Measurements from ENCODE around the gene ZC2HC1C. TPM values are rescaled to one million over a fixed set of nuclear protein-coding genes. Genes with fewer than 3 reads are reported as not detected.
A peak's percentile ranks its signal among the peaks of the same experiment; 100 is the strongest.

Gene ZC2HC1C
- total RNA-seq, result 10 to 100 TPM in 1 of 2 donors, 1 to 10 TPM in 1; 4.8 to 10.5 TPM

- Histone ChIP-seq H3K4me1 (peaks cover 0 to 30% of the 10 kb centered on the region in 2 donors), H3K9me3 (no peaks in the 10 kb centered on the region), H3K27me3 (no peaks in the 10 kb centered on the region), H3K36me3 (no peaks in the 10 kb centered on the region), H3K27ac (peak within 1 kb of the TSS; percentile 88 to 95), H3K4me3 (peak within 1 kb of the TSS; percentile 47 to 52)
- no peak for TF ChIP-seq CTCF (IDR thresholded peaks at IDR 0.05)
- DNase-seq (ENCODE audit: low spot score), result peak; percentile 98
Observed at GRCh38 chr14:75069121-75069810, at the start of gene ZC2HC1C. ZC2HC1C (plus strand) TSS chr14:75069641; CDS start chr14:75070574, 933 bp downstream.

GRCh38 chr14:75022655-75023054 lies 46.8 kb upstream of the ZC2HC1C start:
- no peak for DNase-seq (ENCODE audit: low spot score)
- no peaks in the 10 kb centered on the region for H3K9me3 ChIP-seq
- no peak overlapping the region for H3K4me3 ChIP-seq
- H3K36me3 ChIP-seq, result peaks cover 29% of the 10 kb centered on the region
- peak overlapping the region in 1 of 2 donors; percentile 36 for H3K27ac ChIP-seq
- TF ChIP-seq CTCF (IDR thresholded peaks at IDR 0.05), result peak; percentile 20 to 44
- H3K27me3 ChIP-seq, result no peaks in the 10 kb centered on the region
- peaks cover 0 to 8% of the 10 kb centered on the region in 2 donors for H3K4me1 ChIP-seq

GRCh38 chr14:75023108-75023507 lies 46.3 kb upstream of the ZC2HC1C start:
- Histone ChIP-seq H3K4me1 (peaks cover 0 to 8% of the 10 kb centered on the region in 2 donors), H3K27ac (peak overlapping the region in 1 of 2 donors; percentile 36), H3K4me3 (no peak overlapping the region), H3K27me3 (no peaks in the 10 kb centered on the region), H3K36me3 (peaks cover 25% of the 10 kb centered on the region), H3K9me3 (no peaks in the 10 kb centered on the region)
- TF ChIP-seq CTCF (IDR thresholded peaks at IDR 0.05), result no peak
- DNase-seq (ENCODE audit: low spot score), result no peak

GRCh38 chr14:75025082-75025481 lies 44.4 kb upstream of the ZC2HC1C start:
- no peak for DNase-seq (ENCODE audit: low spot score)
- no peak overlapping the region for H3K4me3 ChIP-seq
- no peaks in the 10 kb centered on the region for H3K27me3 ChIP-seq
- TF ChIP-seq CTCF (IDR thresholded peaks at IDR 0.05), result no peak
- no peaks in the 10 kb centered on the region for H3K9me3 ChIP-seq
- peaks cover 0 to 8% of the 10 kb centered on the region in 2 donors for H3K4me1 ChIP-seq
- no peak overlapping the region for H3K27ac ChIP-seq
- peaks cover 22% of the 10 kb centered on the region for H3K36me3 ChIP-seq

- no peak for TF ChIP-seq CTCF (IDR thresholded peaks at IDR 0.05)
- no peak overlapping the region for H3K27ac ChIP-seq
- H3K27me3 ChIP-seq, result no peaks in the 10 kb centered on the region
- peaks cover 0 to 8% of the 10 kb centered on the region in 2 donors for H3K4me1 ChIP-seq
- H3K9me3 ChIP-seq, result no peaks in the 10 kb centered on the region
- H3K4me3 ChIP-seq, result no peak overlapping the region
- no peak for DNase-seq (ENCODE audit: low spot score)
- peaks cover 24% of the 10 kb centered on the region for H3K36me3 ChIP-seq
Observed at GRCh38 chr14:75025876-75026275, 43.6 kb upstream of the ZC2HC1C start.

- no peak for TF ChIP-seq CTCF (IDR thresholded peaks at IDR 0.05)
- Histone ChIP-seq H3K9me3 (no peaks in the 10 kb centered on the region), H3K4me3 (no peak overlapping the region), H3K4me1 (no peaks in the 10 kb centered on the region), H3K27me3 (no peaks in the 10 kb centered on the region), H3K27ac (no peak overlapping the region), H3K36me3 (peaks cover 59% of the 10 kb centered on the region)
- DNase-seq (ENCODE audit: low spot score), result no peak
Observed at GRCh38 chr14:75030147-75030546, 39.3 kb upstream of the ZC2HC1C start.

Data from right atrium auricular region (tissue), 2 donors.